ENCODE results near the gene HSF2BP.
"Not testable (repeated sequence)": the region's sequence is repeated elsewhere in the genome, so short reads cannot be mapped to it uniquely, and the experiment has no call there.

Gene HSF2BP

GRCh38 chr21:43659136-43660000, at the start of gene HSF2BP, which contains the start of gene RRP1B:
Gene HSF2BP, minus strand, starts transcription at chr21:43659488. Its CDS starts 1,392 bp downstream, at chr21:43658096.
Gene RRP1B, plus strand, starts transcription at chr21:43659560. Its CDS starts 105 bp downstream, at chr21:43659665.
- DNase-seq: peak; percentile 82

- no peak for DNase-seq
These were observed 49.6 kb upstream of the HSF2BP start for GRCh38 chr21:43708745-43709381.

GRCh38 chr21:43707462-43707861, 48.2 kb upstream of the HSF2BP start:
- no peak for DNase-seq

GRCh38 chr21:43703035-43703880, 44.0 kb upstream of the HSF2BP start:
- no peak for DNase-seq

- no peak for DNase-seq
These were observed 43.4 kb upstream of the HSF2BP start for GRCh38 chr21:43702785-43703034.

- DNase-seq: no peak
These were observed 42.9 kb upstream of the HSF2BP start for GRCh38 chr21:43701936-43702784.

GRCh38 chr21:43699933-43700599, 40.8 kb upstream of the HSF2BP start:
- DNase-seq: no peak

- DNase-seq: not testable (repeated sequence)
These were observed 40.1 kb upstream of the HSF2BP start for GRCh38 chr21:43699492-43699777.

GRCh38 chr21:43697758-43698643, 38.7 kb upstream of the HSF2BP start:
- DNase-seq: no peak

GRCh38 chr21:43696214-43696613, 36.9 kb upstream of the HSF2BP start:
- DNase-seq: no peak

GRCh38 chr21:43694437-43695079, 35.3 kb upstream of the HSF2BP start:
- DNase-seq: no peak

GRCh38 chr21:43693981-43694380, 34.7 kb upstream of the HSF2BP start:
- no peak for DNase-seq

GRCh38 chr21:43692949-43693348, 33.7 kb upstream of the HSF2BP start:
- no peak for DNase-seq

- DNase-seq: no peak
These were observed 32.5 kb upstream of the HSF2BP start for GRCh38 chr21:43691801-43692200.

GRCh38 chr21:43691086-43691795, 32.0 kb upstream of the HSF2BP start:
- DNase-seq: no peak

- no peak for DNase-seq
These were observed 31.1 kb upstream of the HSF2BP start for GRCh38 chr21:43690346-43690745.

- DNase-seq: no peak
These were observed 30.5 kb upstream of the HSF2BP start for GRCh38 chr21:43689556-43690337.

GRCh38 chr21:43688906-43689305, 29.6 kb upstream of the HSF2BP start:
- no peak for DNase-seq

Measured in activated naive CD4-positive, alpha-beta T cell treated with Interleukin-2 at 50 U/mL for 16 hours (primary cell).